Panc1 (cell line): ENCODE data around the gene ZFAND3.

Experiments used
- POLR2AphosphoS5 ChIP-seq: IDR thresholded peaks from 2 replicates; pipeline ENCODE4 v1.6.1; 2012; ENCODE audit warnings: mild to moderate bottlenecking, low read depth, low read length, moderate library complexity
- SIN3A ChIP-seq: IDR thresholded peaks from 2 replicates; pipeline ENCODE4 v1.6.1; 2012; ENCODE audit warnings: low read depth, mild to moderate bottlenecking, low read length, moderate library complexity, borderline replicate concordance; ENCODE audit not compliant: insufficient read depth
- TCF7L2 ChIP-seq: IDR thresholded peaks from 2 replicates; pipeline ENCODE4 v1.6.1; 2011; ENCODE audit warnings: mild to moderate bottlenecking, low read depth, low read length, inconsistent platforms
- TF ChIP-seq, protein P1 (sequence below): fragments of 450-650 bp; IDR thresholded peaks from 2 replicates; pipeline ENCODE4 v1.5.1; 2017; ENCODE audit warnings: mild to moderate bottlenecking
- TF ChIP-seq, protein P2 (sequence below), 2 experiments: IDR thresholded peaks; 2 replicates each; pipeline ENCODE4 v1.6.1; 2011 to 2012; ENCODE audit warnings: low read depth in 2 of 2, control low read depth in 1 of 2, low read length in 1 of 2, mild to moderate bottlenecking in 1 of 2, moderate library complexity in 1 of 2; ENCODE audit not compliant: insufficient read depth in 1 of 2

DNA sequence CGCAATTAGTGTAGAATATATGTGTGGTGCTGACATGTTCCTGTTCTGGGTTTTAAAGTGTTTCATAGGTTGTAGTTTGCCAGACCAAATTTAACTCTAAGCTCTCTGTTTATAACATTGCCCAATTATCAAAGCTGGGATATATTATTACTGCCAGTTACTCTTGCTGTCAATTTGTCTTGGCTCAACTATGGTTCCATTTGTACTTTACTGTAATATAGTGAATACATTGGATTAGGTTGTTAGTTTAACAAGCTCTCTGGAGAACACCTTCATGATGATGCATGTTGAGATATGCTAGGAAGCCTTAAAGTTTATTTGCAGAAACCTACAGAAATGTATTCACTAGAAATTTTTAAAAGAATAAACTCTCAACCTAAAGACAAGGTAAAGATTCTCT is 259.6 kb downstream of the ZFAND3 start:
- TF ChIP-seq, protein P1, sequence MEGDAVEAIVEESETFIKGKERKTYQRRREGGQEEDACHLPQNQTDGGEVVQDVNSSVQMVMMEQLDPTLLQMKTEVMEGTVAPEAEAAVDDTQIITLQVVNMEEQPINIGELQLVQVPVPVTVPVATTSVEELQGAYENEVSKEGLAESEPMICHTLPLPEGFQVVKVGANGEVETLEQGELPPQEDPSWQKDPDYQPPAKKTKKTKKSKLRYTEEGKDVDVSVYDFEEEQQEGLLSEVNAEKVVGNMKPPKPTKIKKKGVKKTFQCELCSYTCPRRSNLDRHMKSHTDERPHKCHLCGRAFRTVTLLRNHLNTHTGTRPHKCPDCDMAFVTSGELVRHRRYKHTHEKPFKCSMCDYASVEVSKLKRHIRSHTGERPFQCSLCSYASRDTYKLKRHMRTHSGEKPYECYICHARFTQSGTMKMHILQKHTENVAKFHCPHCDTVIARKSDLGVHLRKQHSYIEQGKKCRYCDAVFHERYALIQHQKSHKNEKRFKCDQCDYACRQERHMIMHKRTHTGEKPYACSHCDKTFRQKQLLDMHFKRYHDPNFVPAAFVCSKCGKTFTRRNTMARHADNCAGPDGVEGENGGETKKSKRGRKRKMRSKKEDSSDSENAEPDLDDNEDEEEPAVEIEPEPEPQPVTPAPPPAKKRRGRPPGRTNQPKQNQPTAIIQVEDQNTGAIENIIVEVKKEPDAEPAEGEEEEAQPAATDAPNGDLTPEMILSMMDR, result no peak
- TF ChIP-seq POLR2AphosphoS5, result no peak
- TF ChIP-seq, protein P2, sequence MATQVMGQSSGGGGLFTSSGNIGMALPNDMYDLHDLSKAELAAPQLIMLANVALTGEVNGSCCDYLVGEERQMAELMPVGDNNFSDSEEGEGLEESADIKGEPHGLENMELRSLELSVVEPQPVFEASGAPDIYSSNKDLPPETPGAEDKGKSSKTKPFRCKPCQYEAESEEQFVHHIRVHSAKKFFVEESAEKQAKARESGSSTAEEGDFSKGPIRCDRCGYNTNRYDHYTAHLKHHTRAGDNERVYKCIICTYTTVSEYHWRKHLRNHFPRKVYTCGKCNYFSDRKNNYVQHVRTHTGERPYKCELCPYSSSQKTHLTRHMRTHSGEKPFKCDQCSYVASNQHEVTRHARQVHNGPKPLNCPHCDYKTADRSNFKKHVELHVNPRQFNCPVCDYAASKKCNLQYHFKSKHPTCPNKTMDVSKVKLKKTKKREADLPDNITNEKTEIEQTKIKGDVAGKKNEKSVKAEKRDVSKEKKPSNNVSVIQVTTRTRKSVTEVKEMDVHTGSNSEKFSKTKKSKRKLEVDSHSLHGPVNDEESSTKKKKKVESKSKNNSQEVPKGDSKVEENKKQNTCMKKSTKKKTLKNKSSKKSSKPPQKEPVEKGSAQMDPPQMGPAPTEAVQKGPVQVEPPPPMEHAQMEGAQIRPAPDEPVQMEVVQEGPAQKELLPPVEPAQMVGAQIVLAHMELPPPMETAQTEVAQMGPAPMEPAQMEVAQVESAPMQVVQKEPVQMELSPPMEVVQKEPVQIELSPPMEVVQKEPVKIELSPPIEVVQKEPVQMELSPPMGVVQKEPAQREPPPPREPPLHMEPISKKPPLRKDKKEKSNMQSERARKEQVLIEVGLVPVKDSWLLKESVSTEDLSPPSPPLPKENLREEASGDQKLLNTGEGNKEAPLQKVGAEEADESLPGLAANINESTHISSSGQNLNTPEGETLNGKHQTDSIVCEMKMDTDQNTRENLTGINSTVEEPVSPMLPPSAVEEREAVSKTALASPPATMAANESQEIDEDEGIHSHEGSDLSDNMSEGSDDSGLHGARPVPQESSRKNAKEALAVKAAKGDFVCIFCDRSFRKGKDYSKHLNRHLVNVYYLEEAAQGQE (IDR thresholded peaks at IDR 0.05; ENCODE audit: insufficient read depth in 1 of 2, low read depth in 2 of 2, low read length in 1 of 2), result no peak
- TF ChIP-seq SIN3A, result no peak
- no peak for TF ChIP-seq TCF7L2
